H9 (cell line): Measurements from ENCODE around the gene HOXC11. TPM values are rescaled to one million over a fixed set of nuclear protein-coding genes. Genes with fewer than 3 reads are reported as not detected.

Experiments
- DNase-seq: peaks from one replicate; pipeline ENCODE4 v3.0.0-alpha.2; 2017
- H2AFZ ChIP-seq: one replicate; pipeline ENCODE4 v1.6.1; 2013; ENCODE audit warnings: mild to moderate bottlenecking, low read length, control low read depth, moderate library complexity
- H2AK5ac ChIP-seq: 2 replicates; pipeline ENCODE4 v1.6.1; 2013; ENCODE audit warnings: low read length, control low read depth, mixed read lengths; ENCODE audit not compliant: insufficient read length
- H2BK120ac ChIP-seq: one replicate; pipeline ENCODE4 v1.6.1; 2013; ENCODE audit warnings: low read depth, mild to moderate bottlenecking, low read length, control low read depth, inconsistent platforms; ENCODE audit not compliant: poor library complexity, severe bottlenecking
- H2BK12ac ChIP-seq: 2 replicates; pipeline ENCODE4 v1.6.1; 2013; ENCODE audit warnings: low read length, control low read depth, mixed read lengths, low read depth; ENCODE audit not compliant: insufficient read length
- H2BK15ac ChIP-seq: 2 replicates; pipeline ENCODE4 v1.6.1; 2013; ENCODE audit warnings: low read depth, low read length, control low read depth
- H2BK20ac ChIP-seq: one replicate; pipeline ENCODE4 v1.6.1; 2013; ENCODE audit warnings: low read depth, mild to moderate bottlenecking, low read length, control low read depth, inconsistent platforms; ENCODE audit not compliant: poor library complexity, severe bottlenecking
- H2BK5ac ChIP-seq: 2 replicates; pipeline ENCODE4 v1.6.1; 2013; ENCODE audit warnings: low read length, control low read depth, mixed read lengths; ENCODE audit not compliant: insufficient read length
- H3K14ac ChIP-seq: 2 replicates; pipeline ENCODE4 v1.6.1; 2013; ENCODE audit warnings: low read length, control low read depth; ENCODE audit not compliant: insufficient read depth
- H3K18ac ChIP-seq: 2 replicates; pipeline ENCODE4 v1.6.1; 2013; ENCODE audit warnings: low read depth, mild to moderate bottlenecking, mixed read lengths, low read length, control low read depth; ENCODE audit not compliant: insufficient read length
- H3K23ac ChIP-seq: 2 replicates; pipeline ENCODE4 v1.6.1; 2013; ENCODE audit warnings: low read length, control low read depth, mixed read lengths, low read depth; ENCODE audit not compliant: insufficient read length
- H3K23me2 ChIP-seq: 2 replicates; pipeline ENCODE4 v1.6.1; 2013; ENCODE audit warnings: low read depth, mild to moderate bottlenecking, mixed read lengths, low read length, control low read depth; ENCODE audit not compliant: insufficient read length, poor library complexity, severe bottlenecking
- H3K27ac ChIP-seq: 2 replicates; pipeline ENCODE4 v1.5.1; 2013; ENCODE audit warnings: low read length, control low read depth, mixed read lengths, low read depth; ENCODE audit not compliant: insufficient read length
- H3K27me3 ChIP-seq: 2 replicates; pipeline ENCODE4 v1.6.1; 2013; ENCODE audit warnings: low read length, control low read depth, inconsistent platforms; ENCODE audit not compliant: insufficient read depth
- H3K4ac ChIP-seq: 2 replicates; pipeline ENCODE4 v1.6.1; 2013; ENCODE audit warnings: low read depth, mild to moderate bottlenecking, control low read depth, inconsistent platforms, low read length, moderate library complexity
- H3K4me1 ChIP-seq: 2 replicates; pipeline ENCODE4 v1.6.1; 2013; ENCODE audit warnings: low read length, control low read depth, inconsistent platforms; ENCODE audit not compliant: insufficient read depth
- H3K4me2 ChIP-seq: 2 replicates; pipeline ENCODE4 v1.6.1; 2013; ENCODE audit warnings: low read length, control low read depth, mixed read lengths; ENCODE audit not compliant: insufficient read length, insufficient read depth
- H3K56ac ChIP-seq: 2 replicates; pipeline ENCODE4 v1.6.1; 2013; ENCODE audit warnings: low read depth, mild to moderate bottlenecking, mixed read lengths, low read length, control low read depth; ENCODE audit not compliant: insufficient read length
- H3K79me1 ChIP-seq: 2 replicates; pipeline ENCODE4 v1.6.1; 2013; ENCODE audit warnings: low read depth, mild to moderate bottlenecking, moderate library complexity, low read length, control low read depth, inconsistent platforms; ENCODE audit not compliant: insufficient read depth, poor library complexity, severe bottlenecking
- H3K79me2 ChIP-seq: 2 replicates; pipeline ENCODE4 v1.6.1; 2013; ENCODE audit warnings: low read length, control low read depth, inconsistent platforms; ENCODE audit not compliant: insufficient read depth
- H3K9ac ChIP-seq: 2 replicates; pipeline ENCODE4 v1.6.1; 2013; ENCODE audit warnings: low read length, control low read depth, mixed read lengths; ENCODE audit not compliant: insufficient read length; ENCODE audit errors: extremely low read depth
- H3K9me3 ChIP-seq: one replicate; pipeline ENCODE4 v1.6.1; 2013; ENCODE audit warnings: low read depth, low read length, inconsistent platforms; ENCODE audit not compliant: control insufficient read depth
- H3T11ph ChIP-seq: one replicate; pipeline ENCODE4 v1.6.1; 2013; ENCODE audit warnings: mild to moderate bottlenecking, low read length, control low read depth, inconsistent platforms
- H4K20me1 ChIP-seq: one replicate; pipeline ENCODE4 v1.6.1; 2013; ENCODE audit not compliant: control insufficient read depth, insufficient read length, insufficient read depth
- H4K5ac ChIP-seq: 2 replicates; pipeline ENCODE4 v1.6.1; 2013; ENCODE audit warnings: low read depth, mild to moderate bottlenecking, mixed read lengths, low read length, control low read depth; ENCODE audit not compliant: insufficient read length
- H4K8ac ChIP-seq: replicated peaks from 2 replicates; pipeline ENCODE4 v1.6.1; 2013; ENCODE audit warnings: low read length, control low read depth, mixed read lengths, low read depth; ENCODE audit not compliant: insufficient read length
- H4K91ac ChIP-seq: 2 replicates; pipeline ENCODE4 v1.6.1; 2013; ENCODE audit warnings: low read depth, mild to moderate bottlenecking, moderate library complexity, mixed read lengths, low read length, control low read depth; ENCODE audit not compliant: insufficient read length
- H3K27ac Mint-ChIP-seq, 3 experiments: 2 replicates in 2 of 3; 3 replicates in 1 of 3; pipeline ENCODE4 v1.8.0; 2020 to 2021; ENCODE audit warnings: mixed read lengths in 3 of 3, mild to moderate bottlenecking in 1 of 3, moderate library complexity in 1 of 3
- H3K27me3 Mint-ChIP-seq: 2 replicates; pipeline ENCODE4 v1.8.0; 2021; ENCODE audit warnings: low read depth, mild to moderate bottlenecking, moderate library complexity, mixed read lengths
- H3K36me3 Mint-ChIP-seq, 3 experiments: 2 replicates in 2 of 3; 3 replicates in 1 of 3; pipeline ENCODE4 v1.8.0; 2020 to 2021; ENCODE audit warnings: low read depth in 3 of 3, mixed read lengths in 3 of 3; ENCODE audit not compliant: insufficient read depth in 1 of 3
- H3K4me1 Mint-ChIP-seq, 2 experiments: 2 replicates each; pipeline ENCODE4 v1.8.0; 2020; ENCODE audit warnings: mixed read lengths in 2 of 2
- H3K4me3 Mint-ChIP-seq, 2 experiments: 2 replicates in 1 of 2; 3 replicates in 1 of 2; pipeline ENCODE4 v1.8.0; 2020 to 2021; ENCODE audit warnings: mild to moderate bottlenecking in 2 of 2, mixed read lengths in 2 of 2, moderate library complexity in 1 of 2
- H3K9me3 Mint-ChIP-seq, 2 experiments: 2 replicates in 1 of 2; 3 replicates in 1 of 2; pipeline ENCODE4 v1.8.0; 2020; ENCODE audit warnings: mild to moderate bottlenecking in 2 of 2, mixed read lengths in 2 of 2, moderate library complexity in 1 of 2
- CTCF ChIP-seq: fragments of 200-600 bp; sonication (generic); conservative IDR thresholded peaks from 3 replicates; pipeline ENCODE4 v1.8.0; 2021; ENCODE audit warnings: antibody characterized with exemption, mild to moderate bottlenecking
- WGBS: extraction: QIAGEN DNeasy Blood & Tissue Kit; methylation state at CpG from one replicate; pipeline ENCODE4 v1.1.7; 2013; ENCODE audit warnings: missing lambda C conversion rate, low lambda C conversion rate, mixed read lengths; ENCODE audit not compliant: insufficient read length; ENCODE audit errors: extremely low coverage; 5-methylcytosine and 5-hydroxymethylcytosine counted together
- total RNA-seq: library from RNA; stranded (reverse); gene quantifications from 2 replicates; pipeline ENCODE4 v1.2.1, GENCODE V29; 2021

Gene HOXC11
- total RNA-seq, 1 experiment from 2014 or later = not detected

- DNase-seq = no peak
- Histone ChIP-seq H3K9ac (no peak overlapping the region), H2BK15ac (no peak overlapping the region), H4K8ac (no peak overlapping the region), H3K56ac (no peak overlapping the region), H2BK120ac (no peak overlapping the region), H2BK20ac (no peak overlapping the region), H2AFZ (no peak overlapping the region), H4K20me1 (no peaks in the 10 kb centered on the region), H4K91ac (no peak overlapping the region), H3K14ac (no peak overlapping the region), H3K9me3 (no peaks in the 10 kb centered on the region), H3K18ac (no peak overlapping the region), H3K79me2 (no peaks in the 10 kb centered on the region), H3K4me2 (no peak overlapping the region), H2BK12ac (no peak overlapping the region), H3K4ac (no peak overlapping the region), H3K79me1 (no peaks in the 10 kb centered on the region), H3K27ac (no peak overlapping the region), H4K5ac (no peak overlapping the region), H3K4me1 (no peaks in the 10 kb centered on the region), H3K27me3 (peaks cover 99% of the 10 kb centered on the region), H2AK5ac (no peak overlapping the region), H3K23me2 (no peaks in the 10 kb centered on the region), H3K23ac (no peak overlapping the region), H3T11ph (no peak overlapping the region), H2BK5ac (no peak overlapping the region)
- no peak for TF ChIP-seq CTCF
- Mint-ChIP-seq H3K4me1 (peaks cover 7 to 31% of the 10 kb centered on the region in 2 experiments), H3K4me3 (no peak overlapping the region), H3K27me3 (peaks cover 100% of the 10 kb centered on the region), H3K27ac (no peak overlapping the region), H3K9me3 (peaks cover under 1 to 3% of the 10 kb centered on the region in 2 experiments; a peak in 3 of 5 replicates), H3K36me3 (no peaks in the 10 kb centered on the region)
- no CpG with 5 or more reads among the region's 35 CpGs for WGBS
Measured at GRCh38 chr12:53997204-53998109, 24.5 kb downstream of the HOXC11 start.
